DND-41 (cell line): ENCODE data around the gene CDKN1C.

Source experiments
- ATAC-seq: fragments of 200-7000 bp; cut with Tn5 transposase; 3 replicates; pipeline ENCODE4 v1.9.1; 2021; ENCODE audit warnings: low read depth; ENCODE audit not compliant: insufficient read depth
- DNase-seq: peaks from one replicate; pipeline ENCODE4 v3.0.0-alpha.2; 2020
- H2AFZ ChIP-seq: 2 replicates; pipeline ENCODE4 v1.6.0; 2012; ENCODE audit warnings: low read depth, low read length
- H3K27ac ChIP-seq: 2 replicates; pipeline ENCODE4 v1.5.1; 2012; ENCODE audit warnings: low read length, inconsistent platforms
- H3K27me3 ChIP-seq: fragments of 200-600 bp; sonication (generic); 2 replicates; pipeline ENCODE4 v1.6.0; 2012; ENCODE audit warnings: low read length, mild to moderate bottlenecking, inconsistent platforms; ENCODE audit not compliant: insufficient read depth, poor library complexity
- H3K36me3 ChIP-seq: 2 replicates; pipeline ENCODE4 v1.5.1; 2012; ENCODE audit warnings: low read length, inconsistent platforms; ENCODE audit not compliant: insufficient read depth
- H3K4me1 ChIP-seq: 2 replicates; pipeline ENCODE4 v1.5.1; 2012; ENCODE audit warnings: mild to moderate bottlenecking, low read length; ENCODE audit not compliant: insufficient read depth
- H3K4me2 ChIP-seq: 2 replicates; pipeline ENCODE4 v1.6.0; 2012; ENCODE audit warnings: mild to moderate bottlenecking, moderate library complexity, low read length, inconsistent platforms; ENCODE audit not compliant: insufficient read depth
- H3K4me3 ChIP-seq, 2 experiments: fragments of 200-600 bp in 1 of 2; shearing (Covaris generic) in 1 of 2; 2 replicates each; pipeline ENCODE4 v1.5.1; 2012 to 2016; ENCODE audit warnings: inconsistent platforms in 2 of 2, low read length in 2 of 2, mild to moderate bottlenecking in 2 of 2, low read depth in 1 of 2, moderate library complexity in 1 of 2
- H3K79me2 ChIP-seq: 2 replicates; pipeline ENCODE4 v1.6.0; 2012; ENCODE audit warnings: low read length, inconsistent platforms; ENCODE audit not compliant: insufficient read depth
- H3K9ac ChIP-seq: 2 replicates; pipeline ENCODE4 v1.6.0; 2012; ENCODE audit warnings: low read depth, mild to moderate bottlenecking, inconsistent platforms, low read length, moderate library complexity
- H3K9me3 ChIP-seq: 2 replicates; pipeline ENCODE4 v1.5.1; 2012; ENCODE audit warnings: low read length, moderate library complexity, mild to moderate bottlenecking, inconsistent platforms; ENCODE audit not compliant: insufficient read depth, severe bottlenecking
- H4K20me1 ChIP-seq: 2 replicates; pipeline ENCODE4 v1.6.0; 2012; ENCODE audit warnings: low read length; ENCODE audit not compliant: insufficient read depth
- CTCF ChIP-seq: IDR thresholded peaks from 2 replicates; pipeline ENCODE4 v1.5.1; 2012; ENCODE audit warnings: borderline replicate concordance, low read length, moderate library complexity, mild to moderate bottlenecking; ENCODE audit not compliant: poor library complexity, severe bottlenecking; ENCODE audit errors: extremely low read depth
- EZH2 ChIP-seq: IDR thresholded peaks from 3 replicates; pipeline ENCODE4 v1.6.1; 2012; ENCODE audit warnings: borderline replicate concordance, low read depth, mild to moderate bottlenecking, moderate library complexity, low read length, inconsistent platforms; ENCODE audit not compliant: severe bottlenecking

Gene CDKN1C

GRCh38 chr11:2896047-2896446 is 10.5 kb upstream of the CDKN1C start:
- Histone ChIP-seq H2AFZ (no peak overlapping the region), H3K4me1 (peaks cover 21% of the 10 kb centered on the region)
- no peak for ATAC-seq

GRCh38 chr11:2893935-2894334 is 8.4 kb upstream of the CDKN1C start:
- Histone ChIP-seq H3K4me1 (peaks cover 26% of the 10 kb centered on the region), H3K9me3 (no peaks in the 10 kb centered on the region), H3K27ac (no peak overlapping the region), H3K4me2 (no peak overlapping the region), H3K79me2 (no peaks in the 10 kb centered on the region), H3K9ac (no peak overlapping the region), H3K4me3 (no peak overlapping the region), H3K27me3 (no peaks in the 10 kb centered on the region), H4K20me1 (no peaks in the 10 kb centered on the region), H2AFZ (no peak overlapping the region), H3K36me3 (no peaks in the 10 kb centered on the region)
- ATAC-seq (no peak), DNase-seq (no peak)
- TF ChIP-seq CTCF (no peak), EZH2 (no peak)

More at GRCh38 chr11:2896047-2896446, 10.5 kb upstream of the CDKN1C start:
- no peak for DNase-seq
- Histone ChIP-seq H4K20me1 (no peaks in the 10 kb centered on the region), H3K79me2 (no peaks in the 10 kb centered on the region), H3K27ac (no peak overlapping the region), H3K9me3 (no peaks in the 10 kb centered on the region), H3K9ac (no peak overlapping the region), H3K4me3 (no peak overlapping the region), H3K36me3 (no peaks in the 10 kb centered on the region), H3K27me3 (no peaks in the 10 kb centered on the region), H3K4me2 (no peak overlapping the region)
- no peak for TF ChIP-seq CTCF
- TF ChIP-seq EZH2 = no peak

GRCh38 chr11:2892967-2893528 is 7.5 kb upstream of the CDKN1C start:
- peak overlapping the region; percentile 25 to 64; a peak in 3 of 4 replicates for H3K4me3 ChIP-seq
- no peaks in the 10 kb centered on the region for H3K27me3 ChIP-seq
- H4K20me1 ChIP-seq = no peaks in the 10 kb centered on the region
- H3K4me1 ChIP-seq = peaks cover 26% of the 10 kb centered on the region
- peak overlapping the region; percentile 65 for H3K9ac ChIP-seq
- peak overlapping the region; percentile 78 for H3K27ac ChIP-seq
- no peaks in the 10 kb centered on the region for H3K36me3 ChIP-seq
- TF ChIP-seq EZH2 = no peak
- peak; percentile 55 for TF ChIP-seq CTCF
- H3K79me2 ChIP-seq = no peaks in the 10 kb centered on the region
- no peaks in the 10 kb centered on the region for H3K9me3 ChIP-seq
- ATAC-seq (peak; percentile 28), DNase-seq (no peak)
- H3K4me2 ChIP-seq = peak overlapping the region; percentile 79
- H2AFZ ChIP-seq = peak overlapping the region; percentile 93
